Stimulated activated CD8-positive, alpha-beta memory T cell treated with anti-CD3 and anti-CD28 coated beads, Interleukin-12 subunit alpha, Interleukin-12 subunit beta, amount 100 ng/mL, for 4 hours (primary cell): Measurements from ENCODE around the gene CLIC4.
"Not testable (repeated sequence)": the region's sequence is repeated elsewhere in the genome, so short reads cannot be mapped to it uniquely, and the experiment has no call there.

Source experiments
- DNase-seq: peaks from one replicate; pipeline ENCODE4 v3.0.0-alpha.2; 2020; ENCODE audit warnings: low read depth

Gene CLIC4

DNA sequence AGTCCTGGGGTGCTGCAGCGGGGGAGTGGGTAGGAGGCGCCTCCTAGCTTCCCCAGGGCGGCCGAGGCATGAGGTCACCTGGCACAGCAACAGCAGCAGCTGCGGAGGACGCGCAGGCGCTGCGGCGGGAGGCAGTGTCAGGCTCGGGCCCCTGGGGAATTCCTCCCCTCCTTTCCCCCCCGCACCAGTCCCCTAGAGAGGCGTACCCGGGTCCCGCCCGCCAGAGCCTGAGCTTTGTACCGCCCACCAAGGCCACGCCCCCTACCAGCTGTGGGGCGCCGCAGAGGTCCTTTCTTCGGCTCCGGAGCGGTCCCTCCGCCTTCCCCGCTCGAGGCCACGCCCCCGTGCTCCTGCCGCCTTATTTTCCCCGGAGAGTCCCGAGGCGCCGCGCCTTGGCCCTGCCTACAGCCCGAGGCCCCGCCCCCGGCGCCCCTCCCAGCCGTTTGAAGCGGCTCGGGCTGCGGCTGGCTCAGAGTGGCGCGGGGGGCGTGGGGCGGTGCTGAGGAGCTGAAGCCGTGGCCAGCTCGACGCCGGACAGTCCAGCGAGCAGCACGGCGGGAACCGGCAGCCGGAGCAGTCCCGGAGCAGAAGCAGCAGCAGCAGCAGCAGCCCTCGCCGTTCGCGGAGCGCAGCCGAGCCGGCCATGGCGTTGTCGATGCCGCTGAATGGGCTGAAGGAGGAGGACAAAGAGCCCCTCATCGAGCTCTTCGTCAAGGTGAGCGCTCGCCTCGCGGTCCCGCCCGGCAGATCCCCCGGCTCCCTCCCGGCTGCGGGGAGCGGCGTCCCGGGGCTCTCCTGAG, at the start of gene CLIC4:
Gene CLIC4 (plus strand): TSS at position 537 of the 800 bp plus-strand sequence. CDS start 107 bp downstream, at position 644.
- DNase-seq: peak; percentile 99

DNA sequence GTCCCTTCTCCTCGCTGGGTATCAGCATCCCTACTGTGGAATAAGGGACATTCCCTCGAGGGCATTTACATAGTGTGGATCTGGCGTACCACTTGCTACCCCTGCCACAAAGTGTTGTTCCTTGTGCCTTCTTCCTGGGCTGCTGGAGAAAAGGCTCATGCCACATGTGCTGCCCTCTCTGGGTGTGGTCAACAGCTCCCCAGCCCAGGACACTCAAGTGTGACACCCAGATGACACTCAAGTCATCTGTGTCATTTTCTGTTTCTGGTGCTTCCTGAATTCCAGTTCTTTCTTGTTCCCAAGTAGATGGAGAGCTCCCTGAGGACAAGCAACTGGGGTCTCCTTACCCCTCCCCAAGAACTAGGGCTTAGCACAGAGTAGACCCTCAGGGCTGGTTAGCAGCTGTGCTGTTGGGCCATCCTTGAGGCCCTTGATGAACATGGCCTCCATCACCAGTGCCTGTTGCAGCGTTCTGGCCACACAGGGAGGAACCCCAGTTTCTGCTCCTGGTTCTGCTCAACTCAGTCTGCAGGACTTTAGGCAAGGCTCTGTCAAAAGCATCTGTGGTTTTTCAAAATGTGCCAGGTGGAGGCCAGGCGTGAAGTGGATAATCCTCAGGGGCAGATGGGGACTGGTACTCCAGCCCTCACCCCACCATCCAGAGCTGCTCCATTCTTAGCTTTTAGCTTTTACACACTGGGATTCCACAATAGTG, 49.0 kb upstream of the CLIC4 start:
- DNase-seq: no peak

DNA sequence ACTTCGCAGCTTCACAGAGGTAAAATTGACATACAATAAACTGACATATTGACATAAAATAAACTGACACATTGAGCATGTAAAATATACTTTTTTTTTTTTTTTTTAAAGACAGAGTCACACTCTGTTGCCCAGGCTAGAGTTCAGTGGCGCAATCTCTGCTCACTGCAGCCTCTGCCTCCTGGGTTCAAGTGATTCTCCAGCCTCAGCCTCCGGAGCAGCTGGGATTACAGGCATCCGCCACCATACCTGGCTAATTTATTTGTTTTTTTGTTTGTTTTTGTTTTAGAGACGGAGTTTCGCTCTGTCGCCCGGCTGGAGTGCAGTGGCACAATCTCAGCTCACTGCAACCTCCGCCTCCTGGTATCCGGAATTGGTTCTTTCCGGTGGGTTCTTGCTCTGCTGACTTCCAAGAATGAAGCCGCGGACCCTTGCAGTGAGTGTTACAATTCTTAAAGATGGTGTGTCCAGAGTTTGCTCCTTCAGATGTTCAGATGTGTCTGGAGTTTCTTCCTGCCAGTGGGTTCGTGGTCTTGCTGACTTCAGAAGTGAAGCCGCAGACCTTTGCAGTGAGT, 48.4 kb upstream of the CLIC4 start:
- no peak for DNase-seq

GRCh38 chr1:24697453-24698001, 47.7 kb upstream of the CLIC4 start:
- DNase-seq: not testable (repeated sequence)

DNA sequence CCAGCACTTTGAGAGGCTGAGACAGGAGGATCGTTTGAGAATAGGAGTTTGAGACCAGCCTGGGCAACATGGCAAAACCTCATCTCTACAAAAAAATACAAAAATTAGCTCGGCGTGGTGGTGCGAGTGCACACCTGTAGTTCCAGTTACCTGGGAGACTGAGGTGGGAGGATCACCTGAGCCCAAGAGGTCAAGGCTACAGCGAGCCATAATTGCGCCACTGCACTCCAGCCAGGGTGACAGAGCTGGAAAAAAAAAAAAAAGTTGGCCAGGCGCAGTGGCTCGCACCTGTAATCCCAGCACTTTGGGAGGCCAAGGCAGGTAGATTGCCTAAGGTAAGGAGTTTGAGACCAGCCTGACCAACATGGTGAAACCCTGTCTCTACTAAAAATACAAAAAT, 46.9 kb upstream of the CLIC4 start:
- DNase-seq: not testable (repeated sequence)

DNA sequence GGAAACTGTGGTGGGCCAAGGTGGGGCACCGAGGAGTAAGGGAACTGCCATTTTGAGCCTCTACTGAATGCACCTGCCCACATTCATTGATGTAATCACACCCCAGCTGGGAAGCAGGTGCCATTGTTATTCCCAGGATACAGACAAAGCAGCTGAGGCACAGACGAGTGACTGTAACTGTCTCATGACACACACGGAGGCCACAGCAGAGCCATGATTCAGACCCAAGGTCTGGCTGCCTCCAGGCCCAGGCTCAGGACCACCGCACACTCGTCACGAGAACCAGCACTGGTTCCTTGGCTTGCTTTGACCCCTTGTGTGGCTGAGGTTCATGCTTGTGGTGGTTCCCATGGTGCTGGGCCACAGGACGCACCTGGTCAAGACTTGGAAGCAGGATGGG, 45.6 kb upstream of the CLIC4 start:
- DNase-seq: no peak

- DNase-seq: no peak
Measured at GRCh38 chr1:24702511-24703293, 42.5 kb upstream of the CLIC4 start.

- DNase-seq: no peak
Measured at GRCh38 chr1:24704411-24705259, 40.6 kb upstream of the CLIC4 start.

DNA sequence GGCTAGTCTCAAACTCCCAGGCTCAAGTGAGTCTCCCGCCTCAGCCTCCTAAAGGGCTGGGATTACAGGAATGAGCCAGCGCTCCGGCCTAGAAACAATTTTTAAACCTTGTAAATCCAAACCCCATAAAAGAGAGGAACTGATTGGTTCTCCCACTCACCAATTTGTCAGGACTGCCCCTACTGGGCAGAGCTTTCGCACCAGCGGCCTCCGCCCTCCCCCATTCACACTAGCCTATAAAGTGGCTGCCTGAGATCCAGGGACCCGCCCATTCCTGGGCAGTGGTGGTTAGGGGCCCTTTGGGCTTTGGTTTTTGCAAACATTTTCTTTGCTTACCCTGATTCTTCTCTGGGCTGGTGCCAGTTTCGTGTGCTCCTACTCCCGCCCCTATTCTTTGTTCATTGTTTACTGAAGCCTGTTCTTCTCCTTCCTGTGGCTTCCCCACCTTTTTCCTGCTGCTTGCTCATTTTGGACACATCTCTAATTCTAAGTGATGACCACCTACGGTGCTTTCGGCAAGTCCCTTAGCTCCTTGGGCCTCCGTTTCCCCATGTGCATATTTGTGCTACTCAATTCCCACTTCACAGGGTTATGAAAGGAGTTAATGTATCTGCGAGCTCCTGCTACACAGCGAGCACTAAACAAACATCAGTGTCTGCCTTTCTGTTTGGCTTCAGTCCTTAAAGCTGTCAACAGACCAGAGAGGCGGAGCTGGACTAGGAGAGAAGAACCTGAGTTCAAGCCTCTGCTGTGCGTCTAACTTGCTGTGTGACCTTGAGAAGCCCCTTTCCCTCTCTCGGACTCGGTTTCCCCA, 39.8 kb upstream of the CLIC4 start:
- DNase-seq: no peak

GRCh38 chr1:24706074-24706389, 39.2 kb upstream of the CLIC4 start:
- DNase-seq: not testable (repeated sequence)

GRCh38 chr1:24707687-24708086, 37.6 kb upstream of the CLIC4 start:
- DNase-seq: no peak

- no peak for DNase-seq
Measured at GRCh38 chr1:24708938-24709337, 36.3 kb upstream of the CLIC4 start.

DNA sequence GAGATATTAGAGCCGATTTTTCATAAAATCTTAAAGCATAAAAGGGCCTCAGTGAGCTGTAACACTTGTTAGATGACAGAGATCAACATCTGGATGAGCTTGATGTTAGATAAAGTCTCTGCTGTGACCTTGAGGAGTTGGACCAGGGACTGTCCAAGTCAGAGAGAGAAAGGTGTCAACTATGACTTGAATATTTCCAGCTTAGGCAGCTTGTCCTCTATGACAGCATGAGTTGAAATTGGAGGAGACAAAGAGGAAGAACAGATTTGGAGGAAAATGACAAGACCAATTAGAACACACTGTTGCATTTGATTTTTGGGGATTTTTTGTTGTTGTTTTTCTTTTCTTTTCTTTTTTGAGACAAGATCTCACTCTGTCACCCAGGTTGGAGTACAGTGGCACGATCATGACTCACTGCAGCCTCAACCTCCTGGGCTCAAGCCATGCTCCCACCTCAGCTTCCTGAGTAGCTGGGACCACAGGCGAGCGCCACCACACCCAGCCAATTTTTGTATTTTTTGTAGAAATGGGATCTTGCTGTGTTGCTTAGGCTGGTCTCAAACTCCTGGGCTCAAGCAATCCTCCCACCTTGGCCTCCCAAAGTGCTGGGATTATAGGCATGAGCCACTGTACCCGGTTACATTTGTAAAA, 35.3 kb upstream of the CLIC4 start:
- DNase-seq: no peak

DNA sequence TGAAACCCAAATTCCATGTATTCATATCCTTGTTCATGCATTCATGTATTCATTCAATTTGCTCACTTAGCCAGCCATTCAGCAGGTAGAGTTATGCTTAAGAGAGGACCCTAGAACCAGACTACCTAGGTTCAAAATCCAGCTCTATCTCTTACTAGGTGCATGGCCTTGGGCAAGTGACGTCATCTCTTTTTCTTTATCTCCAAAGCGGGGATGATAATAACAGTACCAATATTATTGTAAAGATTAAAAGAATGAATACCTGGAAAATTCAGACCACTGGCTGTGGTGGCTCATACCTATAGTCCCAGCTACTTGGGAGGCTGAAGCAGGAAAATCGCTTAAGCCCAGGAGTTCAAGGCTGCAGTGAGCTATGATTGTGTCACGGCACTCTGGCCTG, 33.9 kb upstream of the CLIC4 start:
- no peak for DNase-seq

DNA sequence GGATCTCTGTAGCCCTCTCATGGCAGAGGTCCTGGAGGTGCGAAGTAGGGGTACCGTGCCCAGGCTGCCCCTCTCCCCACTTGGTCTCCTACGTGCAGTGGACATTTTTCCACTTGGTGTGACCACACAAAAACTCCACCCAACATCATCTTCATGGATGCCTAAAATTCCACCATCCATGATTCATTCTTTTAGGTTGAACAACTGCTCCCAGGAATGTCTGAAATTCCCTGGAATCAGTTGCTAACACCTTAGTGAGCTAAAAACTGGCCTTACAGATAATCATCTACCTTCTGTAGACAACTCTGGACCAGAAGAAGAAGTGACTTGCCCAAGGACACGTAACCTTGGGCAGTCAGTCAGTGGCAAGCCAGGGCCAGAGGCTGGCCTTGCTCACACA, 32.1 kb upstream of the CLIC4 start:
- DNase-seq: no peak

- DNase-seq: no peak
Measured at GRCh38 chr1:24713736-24714135, 31.5 kb upstream of the CLIC4 start.

DNA sequence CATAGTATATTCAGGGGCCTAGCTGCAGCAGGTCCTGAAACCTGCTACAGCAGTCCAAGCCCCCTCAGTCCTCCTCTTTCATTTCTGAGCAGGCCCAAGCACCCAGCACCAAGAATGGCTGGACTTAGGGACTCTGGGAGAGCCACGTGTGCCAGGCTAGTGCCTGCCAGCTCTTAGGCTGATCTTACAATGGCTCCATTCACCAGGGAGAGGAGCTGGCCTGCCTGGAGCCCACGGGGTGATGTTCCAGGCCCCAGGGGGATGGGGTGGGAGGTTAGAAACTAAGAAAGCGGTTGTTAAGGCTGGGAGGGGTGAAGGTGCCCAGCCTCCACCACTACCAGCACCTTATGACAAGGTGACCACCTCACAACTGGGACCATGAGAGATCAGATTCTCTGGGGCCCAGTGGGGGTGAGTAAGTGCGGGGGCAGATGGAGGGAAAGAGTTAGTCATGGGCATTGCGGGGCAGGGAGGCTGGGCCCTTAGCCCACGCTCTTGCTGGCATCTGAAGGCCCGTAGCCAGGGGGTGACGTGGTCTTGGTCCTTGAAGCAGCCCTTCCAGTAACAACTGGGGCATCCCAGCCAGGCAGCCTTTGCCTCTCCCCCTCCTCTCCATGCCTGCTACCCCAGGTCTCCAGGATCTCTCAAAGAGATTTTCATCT, 30.3 kb upstream of the CLIC4 start:
- no peak for DNase-seq

DNA sequence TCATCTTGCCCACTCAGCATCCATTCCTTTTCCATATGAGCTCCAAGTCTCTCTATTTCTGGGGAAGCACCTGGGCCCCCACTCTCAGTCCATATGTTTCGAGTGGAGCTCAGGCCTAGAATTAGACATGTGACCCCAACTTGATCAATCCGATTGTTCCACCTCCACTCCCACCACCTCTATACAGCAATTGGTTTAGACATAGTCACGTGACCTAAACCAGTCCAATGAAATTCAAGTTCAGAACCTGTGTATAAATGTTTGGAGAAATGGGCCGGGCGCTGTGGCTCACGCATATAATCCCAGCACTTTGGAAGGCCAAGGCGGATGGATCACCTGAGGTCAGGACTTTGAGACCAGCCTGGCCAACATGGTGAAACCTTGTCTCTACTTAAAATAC, 29.6 kb upstream of the CLIC4 start:
- no peak for DNase-seq
